Ishikawa (cell line): ENCODE measurements around the gene MAML2.

Source experiments
- NFIC ChIP-seq: IDR thresholded peaks from 2 replicates; pipeline ENCODE4 v1.6.1; 2012
- RAD21 ChIP-seq: IDR thresholded peaks from 2 replicates; pipeline ENCODE4 v1.6.1; 2012; ENCODE audit warnings: low read depth
- YY1 ChIP-seq: IDR thresholded peaks from 2 replicates; pipeline ENCODE4 v1.6.1; 2012; ENCODE audit warnings: low read depth
- TF ChIP-seq, protein P1 (sequence below): IDR thresholded peaks from 2 replicates; pipeline ENCODE4 v1.6.1; 2012

DNA sequence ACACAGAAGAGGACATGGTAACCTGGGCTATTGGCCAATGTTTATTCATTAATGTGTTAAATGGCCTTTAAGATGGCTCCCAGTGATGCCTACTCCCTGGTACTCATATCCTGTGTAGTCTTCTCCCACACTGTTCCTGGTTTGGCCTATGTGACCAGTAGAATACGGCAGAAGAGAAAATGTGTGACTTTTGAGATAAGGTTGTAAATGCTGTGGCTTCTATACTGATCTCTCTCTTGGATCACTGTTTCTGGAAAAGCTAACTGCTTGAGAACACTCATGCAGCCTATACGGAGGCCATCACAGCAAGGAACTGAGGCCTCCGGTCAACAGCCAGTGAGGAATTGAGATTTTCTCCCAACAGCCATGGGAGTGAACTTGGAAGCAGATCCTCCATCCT is 24.1 kb downstream of the MAML2 start:
- no peak for TF ChIP-seq NFIC
- TF ChIP-seq, protein P1, sequence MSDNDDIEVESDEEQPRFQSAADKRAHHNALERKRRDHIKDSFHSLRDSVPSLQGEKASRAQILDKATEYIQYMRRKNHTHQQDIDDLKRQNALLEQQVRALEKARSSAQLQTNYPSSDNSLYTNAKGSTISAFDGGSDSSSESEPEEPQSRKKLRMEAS: no peak
- no peak for TF ChIP-seq YY1
- TF ChIP-seq RAD21: no peak
